Caco-2 (cell line): ENCODE measurements around the gene TP53BP1. TPM values are rescaled to one million over a fixed set of nuclear protein-coding genes. Genes with fewer than 3 reads are reported as not detected.

Experiments used
- BruUV-seq: library from RNA; stranded (reverse); fragments of 400-500 nt; replicated peaks from 2 replicates; lab custom pipeline; 2021; lab: Mats Ljungman, UMichigan
- CTCF ChIA-PET: fragments of 300-600 bp; sonication (Branson Sonifier 250); formaldehyde crosslinking; loops from one replicate; lab custom pipeline; 2022; ENCODE audit warnings: antibody characterized with exemption; lab: Charles Lee
- POLR2A ChIA-PET: fragments of 300-600 bp; sonication (Branson Sonifier 250); formaldehyde crosslinking; loops from one replicate; lab custom pipeline; 2022; ENCODE audit warnings: antibody characterized with exemption; lab: Charles Lee
- DNase-seq, 2 experiments: peaks; one replicate each; pipeline versions ENCODE4 v3.0.0 to v3.0.0-alpha.2; 2020 to 2022
- H3K27me3 ChIP-seq: replicated peaks from 2 replicates; pipeline ENCODE4 v1.6.0; 2011; ENCODE audit warnings: low read length; ENCODE audit not compliant: control insufficient read depth, insufficient read depth
- H3K36me3 ChIP-seq: 2 replicates; pipeline ENCODE4 v1.5.1; 2011; ENCODE audit warnings: low read length; ENCODE audit not compliant: control insufficient read depth, insufficient read depth
- H3K4me1 ChIP-seq: fragments of 250-450 bp; sonication (Bioruptor Pico); 2 replicates; pipeline ENCODE4 v1.5.1; 2020; ENCODE audit warnings: mild to moderate bottlenecking
- H3K4me3 ChIP-seq: 2 replicates; pipeline ENCODE4 v1.5.1; 2011; ENCODE audit warnings: low read depth, mild to moderate bottlenecking, control low read depth, low read length
- H3K9me3 ChIP-seq: fragments of 250-450 bp; sonication (Bioruptor Pico); 2 replicates; pipeline ENCODE4 v1.5.1; 2020; ENCODE audit warnings: mild to moderate bottlenecking, moderate library complexity
- H3K27ac Mint-ChIP-seq: one replicate; pipeline ENCODE4 v1.8.0; 2022; ENCODE audit warnings: mixed read lengths; ENCODE audit not compliant: unreplicated experiment
- H3K27me3 Mint-ChIP-seq: one replicate; pipeline ENCODE4 v1.8.0; 2022; ENCODE audit warnings: mixed read lengths; ENCODE audit not compliant: insufficient read depth, unreplicated experiment
- H3K36me3 Mint-ChIP-seq: one replicate; pipeline ENCODE4 v1.8.0; 2022; ENCODE audit warnings: mild to moderate bottlenecking, mixed read lengths; ENCODE audit not compliant: insufficient read depth, unreplicated experiment
- H3K4me1 Mint-ChIP-seq: one replicate; pipeline ENCODE4 v1.8.0; 2022; ENCODE audit warnings: low read depth, mixed read lengths; ENCODE audit not compliant: unreplicated experiment
- H3K4me3 Mint-ChIP-seq: one replicate; pipeline ENCODE4 v1.8.0; 2022; ENCODE audit warnings: mild to moderate bottlenecking, moderate library complexity, mixed read lengths; ENCODE audit not compliant: unreplicated experiment
- H3K9me3 Mint-ChIP-seq: one replicate; pipeline ENCODE4 v1.8.0; 2022; ENCODE audit warnings: mixed read lengths; ENCODE audit not compliant: unreplicated experiment
- intact Hi-C: fragments of 100-400 bp; cut with micrococcal nuclease; formaldehyde crosslinking; loops from one replicate; pipeline ENCODE4 v1.10.0; 2022; ENCODE audit not compliant: unreplicated experiment
- total RNA-seq: library from RNA; stranded (reverse); gene quantifications from 2 replicates; pipeline ENCODE4 v1.2.3, GENCODE V29; 2022
- TF ChIP-seq, protein P1 (sequence below), 2 experiments: fragments of 200-600 bp in 1 of 2; IDR thresholded peaks; 1 replicate in 1 of 2; 2 replicates in 1 of 2; pipeline versions ENCODE4 v1.5.1 to v1.8.0; 2011 to 2022; ENCODE audit warnings: antibody characterized with exemption in 1 of 2, control low read depth in 1 of 2, inconsistent platforms in 1 of 2, low read depth in 1 of 2, low read length in 1 of 2, mild to moderate bottlenecking in 1 of 2, moderate library complexity in 1 of 2; ENCODE audit not compliant: insufficient read depth in 1 of 2, severe bottlenecking in 1 of 2, unreplicated experiment in 1 of 2

TP53BP1 gene
- total RNA-seq, 1 experiment from 2014 or later, result 39.8 TPM

DNA sequence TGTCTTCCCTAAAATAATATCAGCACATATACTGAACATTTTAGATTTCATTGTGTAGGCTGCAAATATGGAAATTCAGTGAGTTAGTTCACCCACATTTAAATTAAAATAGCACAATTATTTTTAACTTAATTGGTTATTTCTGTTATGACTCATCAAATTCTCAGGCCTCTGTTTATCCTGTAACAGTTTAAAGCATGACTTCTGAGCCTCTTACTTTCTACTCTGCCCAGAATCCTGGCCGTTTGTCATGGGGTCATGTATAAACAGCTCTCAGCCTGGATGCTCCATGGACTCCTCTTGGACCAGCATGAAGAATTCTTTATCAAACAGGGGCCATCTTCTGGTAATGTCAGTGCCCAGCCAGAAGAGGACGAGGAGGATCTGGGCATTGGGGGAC is 109.9 kb downstream of the TP53BP1 start:
- Mint-ChIP-seq H3K27me3 (no peaks in the 10 kb centered on the region), H3K4me1 (no peaks in the 10 kb centered on the region), H3K27ac (no peak overlapping the region), H3K4me3 (no peak overlapping the region), H3K9me3 (no peaks in the 10 kb centered on the region), H3K36me3 (peaks cover 76% of the 10 kb centered on the region)
- BruUV-seq, result no TSS peak
- peaks cover 2% of the 10 kb centered on the region for H3K36me3 ChIP-seq
- intact Hi-C loops, result no loop called here
- no peaks in the 10 kb centered on the region for H3K4me1 ChIP-seq
- TF ChIP-seq, protein P1, sequence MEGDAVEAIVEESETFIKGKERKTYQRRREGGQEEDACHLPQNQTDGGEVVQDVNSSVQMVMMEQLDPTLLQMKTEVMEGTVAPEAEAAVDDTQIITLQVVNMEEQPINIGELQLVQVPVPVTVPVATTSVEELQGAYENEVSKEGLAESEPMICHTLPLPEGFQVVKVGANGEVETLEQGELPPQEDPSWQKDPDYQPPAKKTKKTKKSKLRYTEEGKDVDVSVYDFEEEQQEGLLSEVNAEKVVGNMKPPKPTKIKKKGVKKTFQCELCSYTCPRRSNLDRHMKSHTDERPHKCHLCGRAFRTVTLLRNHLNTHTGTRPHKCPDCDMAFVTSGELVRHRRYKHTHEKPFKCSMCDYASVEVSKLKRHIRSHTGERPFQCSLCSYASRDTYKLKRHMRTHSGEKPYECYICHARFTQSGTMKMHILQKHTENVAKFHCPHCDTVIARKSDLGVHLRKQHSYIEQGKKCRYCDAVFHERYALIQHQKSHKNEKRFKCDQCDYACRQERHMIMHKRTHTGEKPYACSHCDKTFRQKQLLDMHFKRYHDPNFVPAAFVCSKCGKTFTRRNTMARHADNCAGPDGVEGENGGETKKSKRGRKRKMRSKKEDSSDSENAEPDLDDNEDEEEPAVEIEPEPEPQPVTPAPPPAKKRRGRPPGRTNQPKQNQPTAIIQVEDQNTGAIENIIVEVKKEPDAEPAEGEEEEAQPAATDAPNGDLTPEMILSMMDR (IDR thresholded peaks at IDR 0.05; ENCODE audit: insufficient read depth in 1 of 2, low read depth in 1 of 2, low read length in 1 of 2, severe bottlenecking in 1 of 2, unreplicated experiment in 1 of 2), result no peak
- H3K4me3 ChIP-seq, result no peak overlapping the region
- H3K9me3 ChIP-seq, result no peaks in the 10 kb centered on the region
- H3K27me3 ChIP-seq, result no peaks in the 10 kb centered on the region
- POLR2A ChIA-PET, result no interaction called here
- DNase-seq, result no peak
- CTCF ChIA-PET, result no interaction called here

DNA sequence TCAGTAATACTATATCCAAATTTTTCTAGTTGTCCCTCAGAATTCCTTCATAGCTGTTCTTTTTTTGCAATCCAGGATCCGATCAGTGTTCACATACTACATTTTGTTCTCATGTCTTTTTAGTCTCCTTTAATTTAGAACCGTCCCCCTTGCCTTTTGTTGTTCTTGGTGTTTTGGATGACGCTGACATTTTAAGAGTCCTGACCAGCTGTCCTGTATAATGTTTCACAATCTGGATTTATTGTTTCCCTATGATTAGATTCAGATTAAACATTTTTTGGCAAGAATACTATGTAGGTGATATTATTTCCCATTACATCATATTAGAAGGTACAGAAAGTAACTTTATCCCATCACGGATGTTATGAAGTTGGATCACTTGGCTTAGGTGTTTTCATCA is 110.6 kb downstream of the TP53BP1 start:
- no peak overlapping the region for H3K4me3 Mint-ChIP-seq
- peaks cover 77% of the 10 kb centered on the region for H3K36me3 Mint-ChIP-seq
- DNase-seq, result no peak
- Histone ChIP-seq H3K27me3 (no peaks in the 10 kb centered on the region), H3K36me3 (peaks cover 2% of the 10 kb centered on the region), H3K9me3 (no peaks in the 10 kb centered on the region), H3K4me1 (no peaks in the 10 kb centered on the region), H3K4me3 (no peak overlapping the region)
- CTCF ChIA-PET, result no interaction called here
- H3K27me3 Mint-ChIP-seq, result no peaks in the 10 kb centered on the region
- POLR2A ChIA-PET, result no interaction called here
- H3K27ac Mint-ChIP-seq, result no peak overlapping the region
- no peaks in the 10 kb centered on the region for H3K4me1 Mint-ChIP-seq
- intact Hi-C loops, result no loop called here
- TF ChIP-seq, protein P1 (IDR thresholded peaks at IDR 0.05; ENCODE audit: insufficient read depth in 1 of 2, low read depth in 1 of 2, low read length in 1 of 2, severe bottlenecking in 1 of 2, unreplicated experiment in 1 of 2), result no peak
- no peaks in the 10 kb centered on the region for H3K9me3 Mint-ChIP-seq
- BruUV-seq, result no TSS peak

DNA sequence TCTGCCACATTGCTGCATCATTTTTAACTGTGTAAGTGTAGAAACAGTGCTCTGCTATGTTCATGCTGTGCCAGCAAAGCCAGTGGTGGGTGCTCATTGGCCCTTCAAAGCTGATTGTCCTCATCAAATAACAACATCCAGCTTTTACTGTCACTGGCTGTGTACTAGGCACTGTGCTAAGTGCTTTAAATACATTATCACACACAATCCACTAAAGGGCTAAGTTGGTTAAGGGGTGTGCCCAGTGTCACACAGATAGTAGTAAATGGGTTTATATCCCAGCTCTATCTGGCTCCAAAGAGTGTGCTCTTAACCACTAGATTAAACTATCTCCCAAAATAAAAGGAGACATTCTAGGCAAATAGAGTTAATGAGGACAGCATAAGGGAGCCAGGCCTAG is 114.4 kb downstream of the TP53BP1 start:
- CTCF ChIA-PET, result no interaction called here
- no peak overlapping the region for H3K4me3 Mint-ChIP-seq
- peaks cover 2% of the 10 kb centered on the region for H3K36me3 ChIP-seq
- no peaks in the 10 kb centered on the region for H3K4me1 Mint-ChIP-seq
- no peaks in the 10 kb centered on the region for H3K27me3 Mint-ChIP-seq
- TF ChIP-seq, protein P1 (IDR thresholded peaks at IDR 0.05; ENCODE audit: insufficient read depth in 1 of 2, low read depth in 1 of 2, low read length in 1 of 2, severe bottlenecking in 1 of 2, unreplicated experiment in 1 of 2), result no peak
- intact Hi-C loops, result no loop called here
- BruUV-seq, result no TSS peak
- no peak overlapping the region for H3K27ac Mint-ChIP-seq
- H3K27me3 ChIP-seq, result no peaks in the 10 kb centered on the region
- POLR2A ChIA-PET, result no interaction called here
- no peak for DNase-seq
- peaks cover 53% of the 10 kb centered on the region for H3K36me3 Mint-ChIP-seq
- no peaks in the 10 kb centered on the region for H3K4me1 ChIP-seq
- H3K4me3 ChIP-seq, result no peak overlapping the region
- no peaks in the 10 kb centered on the region for H3K9me3 ChIP-seq
- H3K9me3 Mint-ChIP-seq, result no peaks in the 10 kb centered on the region
